H9 (cell line): ENCODE data around the gene STPG3. TPM values are rescaled to one million over a fixed set of nuclear protein-coding genes. Genes with fewer than 3 reads are reported as not detected.

ENCODE experiments used
- DNase-seq: peaks from one replicate; pipeline ENCODE4 v3.0.0-alpha.2; 2017
- H2AFZ ChIP-seq: one replicate; pipeline ENCODE4 v1.6.1; 2013; ENCODE audit warnings: mild to moderate bottlenecking, low read length, control low read depth, moderate library complexity
- H2AK5ac ChIP-seq: 2 replicates; pipeline ENCODE4 v1.6.1; 2013; ENCODE audit warnings: low read length, control low read depth, mixed read lengths; ENCODE audit not compliant: insufficient read length
- H2BK120ac ChIP-seq: one replicate; pipeline ENCODE4 v1.6.1; 2013; ENCODE audit warnings: low read depth, mild to moderate bottlenecking, low read length, control low read depth, inconsistent platforms; ENCODE audit not compliant: poor library complexity, severe bottlenecking
- H2BK12ac ChIP-seq: 2 replicates; pipeline ENCODE4 v1.6.1; 2013; ENCODE audit warnings: low read length, control low read depth, mixed read lengths, low read depth; ENCODE audit not compliant: insufficient read length
- H2BK15ac ChIP-seq: 2 replicates; pipeline ENCODE4 v1.6.1; 2013; ENCODE audit warnings: low read depth, low read length, control low read depth
- H2BK20ac ChIP-seq: one replicate; pipeline ENCODE4 v1.6.1; 2013; ENCODE audit warnings: low read depth, mild to moderate bottlenecking, low read length, control low read depth, inconsistent platforms; ENCODE audit not compliant: poor library complexity, severe bottlenecking
- H2BK5ac ChIP-seq: 2 replicates; pipeline ENCODE4 v1.6.1; 2013; ENCODE audit warnings: low read length, control low read depth, mixed read lengths; ENCODE audit not compliant: insufficient read length
- H3K14ac ChIP-seq: 2 replicates; pipeline ENCODE4 v1.6.1; 2013; ENCODE audit warnings: low read length, control low read depth; ENCODE audit not compliant: insufficient read depth
- H3K18ac ChIP-seq: 2 replicates; pipeline ENCODE4 v1.6.1; 2013; ENCODE audit warnings: low read depth, mild to moderate bottlenecking, mixed read lengths, low read length, control low read depth; ENCODE audit not compliant: insufficient read length
- H3K23ac ChIP-seq: 2 replicates; pipeline ENCODE4 v1.6.1; 2013; ENCODE audit warnings: low read length, control low read depth, mixed read lengths, low read depth; ENCODE audit not compliant: insufficient read length
- H3K23me2 ChIP-seq: 2 replicates; pipeline ENCODE4 v1.6.1; 2013; ENCODE audit warnings: low read depth, mild to moderate bottlenecking, mixed read lengths, low read length, control low read depth; ENCODE audit not compliant: insufficient read length, poor library complexity, severe bottlenecking
- H3K27ac ChIP-seq: 2 replicates; pipeline ENCODE4 v1.5.1; 2013; ENCODE audit warnings: low read length, control low read depth, mixed read lengths, low read depth; ENCODE audit not compliant: insufficient read length
- H3K27me3 ChIP-seq: 2 replicates; pipeline ENCODE4 v1.6.1; 2013; ENCODE audit warnings: low read length, control low read depth, inconsistent platforms; ENCODE audit not compliant: insufficient read depth
- H3K4ac ChIP-seq: 2 replicates; pipeline ENCODE4 v1.6.1; 2013; ENCODE audit warnings: low read depth, mild to moderate bottlenecking, control low read depth, inconsistent platforms, low read length, moderate library complexity
- H3K4me1 ChIP-seq: 2 replicates; pipeline ENCODE4 v1.6.1; 2013; ENCODE audit warnings: low read length, control low read depth, inconsistent platforms; ENCODE audit not compliant: insufficient read depth
- H3K4me2 ChIP-seq: 2 replicates; pipeline ENCODE4 v1.6.1; 2013; ENCODE audit warnings: low read length, control low read depth, mixed read lengths; ENCODE audit not compliant: insufficient read length, insufficient read depth
- H3K56ac ChIP-seq: 2 replicates; pipeline ENCODE4 v1.6.1; 2013; ENCODE audit warnings: low read depth, mild to moderate bottlenecking, mixed read lengths, low read length, control low read depth; ENCODE audit not compliant: insufficient read length
- H3K79me1 ChIP-seq: 2 replicates; pipeline ENCODE4 v1.6.1; 2013; ENCODE audit warnings: low read depth, mild to moderate bottlenecking, moderate library complexity, low read length, control low read depth, inconsistent platforms; ENCODE audit not compliant: insufficient read depth, poor library complexity, severe bottlenecking
- H3K79me2 ChIP-seq: 2 replicates; pipeline ENCODE4 v1.6.1; 2013; ENCODE audit warnings: low read length, control low read depth, inconsistent platforms; ENCODE audit not compliant: insufficient read depth
- H3K9ac ChIP-seq: 2 replicates; pipeline ENCODE4 v1.6.1; 2013; ENCODE audit warnings: low read length, control low read depth, mixed read lengths; ENCODE audit not compliant: insufficient read length; ENCODE audit errors: extremely low read depth
- H3K9me3 ChIP-seq: one replicate; pipeline ENCODE4 v1.6.1; 2013; ENCODE audit warnings: low read depth, low read length, inconsistent platforms; ENCODE audit not compliant: control insufficient read depth
- H3T11ph ChIP-seq: one replicate; pipeline ENCODE4 v1.6.1; 2013; ENCODE audit warnings: mild to moderate bottlenecking, low read length, control low read depth, inconsistent platforms
- H4K20me1 ChIP-seq: one replicate; pipeline ENCODE4 v1.6.1; 2013; ENCODE audit not compliant: control insufficient read depth, insufficient read length, insufficient read depth
- H4K5ac ChIP-seq: 2 replicates; pipeline ENCODE4 v1.6.1; 2013; ENCODE audit warnings: low read depth, mild to moderate bottlenecking, mixed read lengths, low read length, control low read depth; ENCODE audit not compliant: insufficient read length
- H4K8ac ChIP-seq: replicated peaks from 2 replicates; pipeline ENCODE4 v1.6.1; 2013; ENCODE audit warnings: low read length, control low read depth, mixed read lengths, low read depth; ENCODE audit not compliant: insufficient read length
- H4K91ac ChIP-seq: 2 replicates; pipeline ENCODE4 v1.6.1; 2013; ENCODE audit warnings: low read depth, mild to moderate bottlenecking, moderate library complexity, mixed read lengths, low read length, control low read depth; ENCODE audit not compliant: insufficient read length
- H3K27ac Mint-ChIP-seq, 3 experiments: 2 replicates in 2 of 3; 3 replicates in 1 of 3; pipeline ENCODE4 v1.8.0; 2020 to 2021; ENCODE audit warnings: mixed read lengths in 3 of 3, mild to moderate bottlenecking in 1 of 3, moderate library complexity in 1 of 3
- H3K27me3 Mint-ChIP-seq: 2 replicates; pipeline ENCODE4 v1.8.0; 2021; ENCODE audit warnings: low read depth, mild to moderate bottlenecking, moderate library complexity, mixed read lengths
- H3K36me3 Mint-ChIP-seq, 3 experiments: 2 replicates in 2 of 3; 3 replicates in 1 of 3; pipeline ENCODE4 v1.8.0; 2020 to 2021; ENCODE audit warnings: low read depth in 3 of 3, mixed read lengths in 3 of 3; ENCODE audit not compliant: insufficient read depth in 1 of 3
- H3K4me1 Mint-ChIP-seq, 2 experiments: 2 replicates each; pipeline ENCODE4 v1.8.0; 2020; ENCODE audit warnings: mixed read lengths in 2 of 2
- H3K4me3 Mint-ChIP-seq, 2 experiments: 2 replicates in 1 of 2; 3 replicates in 1 of 2; pipeline ENCODE4 v1.8.0; 2020 to 2021; ENCODE audit warnings: mild to moderate bottlenecking in 2 of 2, mixed read lengths in 2 of 2, moderate library complexity in 1 of 2
- H3K9me3 Mint-ChIP-seq, 2 experiments: 2 replicates in 1 of 2; 3 replicates in 1 of 2; pipeline ENCODE4 v1.8.0; 2020; ENCODE audit warnings: mild to moderate bottlenecking in 2 of 2, mixed read lengths in 2 of 2, moderate library complexity in 1 of 2
- CTCF ChIP-seq: fragments of 200-600 bp; sonication (generic); conservative IDR thresholded peaks from 3 replicates; pipeline ENCODE4 v1.8.0; 2021; ENCODE audit warnings: antibody characterized with exemption, mild to moderate bottlenecking
- WGBS: extraction: QIAGEN DNeasy Blood & Tissue Kit; methylation state at CpG from one replicate; pipeline ENCODE4 v1.1.7; 2013; ENCODE audit warnings: missing lambda C conversion rate, low lambda C conversion rate, mixed read lengths; ENCODE audit not compliant: insufficient read length; ENCODE audit errors: extremely low coverage; 5-methylcytosine and 5-hydroxymethylcytosine counted together
- total RNA-seq: library from RNA; stranded (reverse); gene quantifications from 2 replicates; pipeline ENCODE4 v1.2.1, GENCODE V29; 2021

STPG3 gene
- total RNA-seq, 1 experiment from 2014 or later = not detected

- Mint-ChIP-seq H3K4me1 (peaks cover 24 to 37% of the 10 kb centered on the region in 2 experiments), H3K27me3 (peaks cover 5% of the 10 kb centered on the region), H3K4me3 (peak within 1 kb of the TSS; percentile 85 to 93), H3K9me3 (no peaks in the 10 kb centered on the region; a peak in 2 of 5 replicates), H3K27ac (peak within 1 kb of the TSS; percentile 66 to 90 (median 89); a peak in 5 of 7 replicates), H3K36me3 (peaks cover 19 to 26% (median 24%) of the 10 kb centered on the region in 3 experiments)
- H3K27ac ChIP-seq = no peak within 1 kb of the TSS
- peak within 1 kb of the TSS; percentile 46 for H3K4me2 ChIP-seq
- no peak within 1 kb of the TSS for H3K23ac ChIP-seq
- H3K9ac ChIP-seq = peak within 1 kb of the TSS; percentile 53
- no peak within 1 kb of the TSS for H2BK12ac ChIP-seq
- WGBS = no CpG with 5 or more reads among the region's 67 CpGs
- no peak within 1 kb of the TSS for H3K4ac ChIP-seq
- no peak within 1 kb of the TSS for H3T11ph ChIP-seq
- H2BK15ac ChIP-seq = no peak within 1 kb of the TSS
- no peaks in the 10 kb centered on the region for H3K27me3 ChIP-seq
- no peak within 1 kb of the TSS for H4K5ac ChIP-seq
- H3K79me1 ChIP-seq = no peaks in the 10 kb centered on the region
- H4K20me1 ChIP-seq = peaks cover 3% of the 10 kb centered on the region
- H4K91ac ChIP-seq = no peak within 1 kb of the TSS
- H2AK5ac ChIP-seq = no peak within 1 kb of the TSS
- no peak within 1 kb of the TSS for H3K56ac ChIP-seq
- peaks cover 3% of the 10 kb centered on the region; the same call in 1 of the 2 replicates for H3K4me1 ChIP-seq
- DNase-seq = peak; percentile 100
- no peak within 1 kb of the TSS for H4K8ac ChIP-seq
- H2BK5ac ChIP-seq = no peak within 1 kb of the TSS
- peaks cover 12% of the 10 kb centered on the region for H3K23me2 ChIP-seq
- H3K14ac ChIP-seq = peak within 1 kb of the TSS; percentile 33
- no peaks in the 10 kb centered on the region for H3K9me3 ChIP-seq
- H2AFZ ChIP-seq = no peak within 1 kb of the TSS
- no peak within 1 kb of the TSS for H2BK120ac ChIP-seq
- TF ChIP-seq CTCF = no peak
- H3K79me2 ChIP-seq = no peaks in the 10 kb centered on the region
- no peak within 1 kb of the TSS for H2BK20ac ChIP-seq
- H3K18ac ChIP-seq = peak within 1 kb of the TSS; percentile 14
Measured at GRCh38 chr9:137240841-137241489, 10.1 kb upstream of the STPG3 start, which contains the start of gene TUBB4B. TSS of gene TUBB4B (plus strand) at chr9:137241287. CDS start at chr9:137241361, 74 bp downstream.
